AG09309 (cell line): ENCODE results near the gene VPS4B.

Experiments used
- DNase-seq: peaks from one replicate; pipeline ENCODE4 v3.0.0-alpha.2; 2010; ENCODE audit warnings: low read depth
- H3K4me3 ChIP-seq: 2 replicates; pipeline ENCODE4 v1.5.1; 2011; ENCODE audit warnings: mild to moderate bottlenecking, low read depth, low read length, moderate library complexity; ENCODE audit not compliant: control insufficient read depth
- TF ChIP-seq, protein P1 (sequence below): IDR thresholded peaks from 2 replicates; pipeline ENCODE4 v1.5.1; 2011; ENCODE audit warnings: mild to moderate bottlenecking, low read depth, low read length, inconsistent platforms; ENCODE audit not compliant: insufficient read depth, control insufficient read depth; ENCODE audit errors: missing control alignments

The VPS4B gene

DNA sequence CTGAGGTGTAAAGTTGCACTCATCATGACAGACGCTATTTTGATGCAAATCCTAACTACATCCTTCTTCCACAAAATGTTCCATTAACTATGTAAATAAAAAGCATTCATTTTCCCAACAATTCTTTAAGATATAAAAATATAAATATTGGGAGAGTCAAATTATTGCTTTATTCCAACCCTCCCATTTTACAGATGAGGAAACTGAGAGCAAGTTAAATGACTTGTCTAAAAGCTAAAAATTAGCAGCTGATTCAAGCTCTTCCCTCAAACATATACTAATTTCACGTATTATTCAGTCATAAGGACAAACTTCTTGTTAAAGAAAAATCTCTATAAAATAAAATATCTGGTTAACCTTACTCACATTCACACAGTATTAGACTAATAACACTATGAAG is 72.0 kb downstream of the VPS4B start:
- no peak overlapping the region for H3K4me3 ChIP-seq
- TF ChIP-seq, protein P1, sequence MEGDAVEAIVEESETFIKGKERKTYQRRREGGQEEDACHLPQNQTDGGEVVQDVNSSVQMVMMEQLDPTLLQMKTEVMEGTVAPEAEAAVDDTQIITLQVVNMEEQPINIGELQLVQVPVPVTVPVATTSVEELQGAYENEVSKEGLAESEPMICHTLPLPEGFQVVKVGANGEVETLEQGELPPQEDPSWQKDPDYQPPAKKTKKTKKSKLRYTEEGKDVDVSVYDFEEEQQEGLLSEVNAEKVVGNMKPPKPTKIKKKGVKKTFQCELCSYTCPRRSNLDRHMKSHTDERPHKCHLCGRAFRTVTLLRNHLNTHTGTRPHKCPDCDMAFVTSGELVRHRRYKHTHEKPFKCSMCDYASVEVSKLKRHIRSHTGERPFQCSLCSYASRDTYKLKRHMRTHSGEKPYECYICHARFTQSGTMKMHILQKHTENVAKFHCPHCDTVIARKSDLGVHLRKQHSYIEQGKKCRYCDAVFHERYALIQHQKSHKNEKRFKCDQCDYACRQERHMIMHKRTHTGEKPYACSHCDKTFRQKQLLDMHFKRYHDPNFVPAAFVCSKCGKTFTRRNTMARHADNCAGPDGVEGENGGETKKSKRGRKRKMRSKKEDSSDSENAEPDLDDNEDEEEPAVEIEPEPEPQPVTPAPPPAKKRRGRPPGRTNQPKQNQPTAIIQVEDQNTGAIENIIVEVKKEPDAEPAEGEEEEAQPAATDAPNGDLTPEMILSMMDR, result no peak
- DNase-seq, result no peak

DNA sequence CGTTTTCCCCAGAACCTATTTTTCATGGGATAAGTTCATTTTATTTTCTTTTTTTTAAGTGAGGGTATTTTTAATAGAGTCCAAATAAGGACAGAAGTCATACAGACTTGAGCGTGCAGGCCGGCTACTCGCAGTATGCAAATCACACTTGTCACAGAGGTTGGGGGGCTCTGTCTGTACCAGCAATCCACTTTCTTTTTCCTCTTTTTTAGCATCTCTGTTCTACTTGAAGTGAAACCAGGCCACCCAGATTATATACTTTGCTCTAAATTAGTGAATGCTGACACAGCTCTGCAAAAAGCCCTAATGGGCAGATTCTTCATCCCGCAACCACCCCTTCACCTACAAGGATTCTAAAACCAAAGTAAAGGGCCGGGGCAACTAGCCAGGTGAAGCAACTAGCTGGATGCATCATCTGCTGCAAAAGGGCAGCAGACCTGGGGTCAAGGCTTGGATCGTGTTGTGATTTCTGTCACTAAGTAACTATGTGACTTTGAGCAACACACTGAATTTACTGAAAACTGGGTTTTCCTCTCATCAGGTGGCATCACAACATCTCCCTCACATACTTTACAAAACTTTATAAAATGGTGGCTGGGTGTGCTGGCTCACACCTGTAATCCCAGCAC is 73.7 kb downstream of the VPS4B start:
- TF ChIP-seq, protein P1, result no peak
- H3K4me3 ChIP-seq, result no peak overlapping the region
- no peak for DNase-seq

DNA sequence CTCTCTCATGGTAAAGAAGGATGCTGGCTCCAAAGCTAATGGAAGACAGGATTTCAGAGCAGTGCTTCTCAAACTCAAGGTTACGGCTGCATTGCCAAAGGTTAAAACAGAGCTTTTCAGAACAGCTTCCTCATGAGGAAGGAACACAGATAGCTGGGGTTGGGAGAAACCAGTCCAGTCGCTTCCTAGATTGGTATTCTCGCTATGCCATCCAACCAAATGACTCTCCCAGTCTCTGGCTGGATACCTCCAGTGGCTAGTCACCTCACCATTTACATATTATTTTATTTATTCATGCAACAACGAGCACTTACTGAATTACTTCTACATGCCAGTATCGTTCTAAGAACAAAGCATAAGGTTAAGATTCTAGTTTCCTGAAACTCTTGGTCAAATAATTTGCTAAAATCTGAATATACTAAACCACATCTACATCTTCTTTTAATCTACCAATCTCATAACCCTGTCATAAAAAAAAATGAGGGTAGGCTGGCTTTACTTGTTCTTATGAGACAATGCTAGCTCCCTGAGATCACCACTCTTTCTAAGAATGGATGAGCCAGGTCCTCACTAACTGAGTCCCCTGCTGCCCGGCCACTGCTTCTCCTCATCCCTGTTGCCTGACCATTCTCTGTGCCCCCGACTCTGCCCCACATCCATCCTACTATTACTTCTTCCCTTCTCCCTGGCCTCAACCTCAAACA is 75.6 kb downstream of the VPS4B start:
- TF ChIP-seq, protein P1, result no peak

DNA sequence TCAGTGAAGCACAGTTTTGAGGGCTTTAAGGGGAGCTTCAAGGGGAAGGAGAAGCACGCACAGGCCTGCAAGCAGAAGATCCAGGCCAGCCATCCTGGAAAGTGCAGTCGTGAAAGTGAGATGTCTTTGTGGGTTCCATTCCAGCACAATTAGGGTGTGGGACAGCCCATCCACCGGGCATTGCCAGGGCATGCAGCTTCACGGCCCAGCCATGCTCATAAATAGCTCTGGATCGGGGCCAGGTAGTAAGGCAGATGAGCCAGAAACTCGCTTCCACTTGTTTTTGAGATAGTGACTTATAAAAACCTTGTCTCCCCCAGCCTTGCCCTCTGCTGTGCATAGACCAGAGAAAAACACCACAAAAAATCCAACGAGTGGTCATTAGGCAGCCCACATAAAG is 76.2 kb downstream of the VPS4B start:
- no peak overlapping the region for H3K4me3 ChIP-seq
- TF ChIP-seq, protein P1, result no peak
- DNase-seq, result no peak

More for the DNA sequence above, 75.6 kb downstream of the VPS4B start:
- H3K4me3 ChIP-seq, result no peak overlapping the region
- DNase-seq, result no peak

DNA sequence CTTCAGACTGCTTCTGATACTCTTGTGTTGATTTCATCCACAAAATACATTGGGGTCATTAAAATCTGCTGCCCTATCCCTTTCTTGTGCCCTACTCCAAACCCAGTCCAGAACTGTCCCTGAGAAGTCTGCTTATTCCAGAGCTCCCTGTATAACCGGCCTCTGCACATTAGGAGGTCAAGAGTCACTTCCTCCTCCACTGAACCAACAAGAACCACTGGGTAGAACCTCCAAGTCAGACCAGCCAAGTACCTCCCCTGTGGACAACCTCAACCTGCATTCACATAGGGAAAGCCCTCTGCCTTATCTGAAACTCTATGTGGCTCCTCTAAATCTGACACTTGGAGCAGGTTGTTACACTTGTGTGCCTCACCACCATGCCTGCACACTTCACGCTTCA is 77.4 kb downstream of the VPS4B start:
- TF ChIP-seq, protein P1, result no peak
- H3K4me3 ChIP-seq, result no peak overlapping the region
- no peak for DNase-seq

- no peak for DNase-seq
- TF ChIP-seq, protein P1, result no peak
- H3K4me3 ChIP-seq, result no peak overlapping the region
Measured at GRCh38 chr18:63344263-63344662, 78.0 kb downstream of the VPS4B start.
